DOHH2 (cell line): ENCODE data around the gene ITGA11.

Experiments used
- EZH2phosphoT487 ChIP-seq: fragments of 200-600 bp; sonication (generic); IDR thresholded peaks from 2 replicates; pipeline ENCODE4 v1.6.1; 2017; ENCODE audit warnings: borderline replicate concordance, mild to moderate bottlenecking, antibody characterized with exemption, low read length, moderate library complexity, mixed read lengths
- TF ChIP-seq, protein P1 (sequence below): fragments of 200-600 bp; sonication (generic); IDR thresholded peaks from one replicate; pipeline ENCODE4 v1.5.1; 2014; ENCODE audit warnings: antibody characterized with exemption, mild to moderate bottlenecking, low read depth, low read length; ENCODE audit not compliant: poor library complexity, severe bottlenecking

GRCh38 chr15:68402432-68403160 lies 29.4 kb downstream of the ITGA11 start:
- TF ChIP-seq, protein P1, sequence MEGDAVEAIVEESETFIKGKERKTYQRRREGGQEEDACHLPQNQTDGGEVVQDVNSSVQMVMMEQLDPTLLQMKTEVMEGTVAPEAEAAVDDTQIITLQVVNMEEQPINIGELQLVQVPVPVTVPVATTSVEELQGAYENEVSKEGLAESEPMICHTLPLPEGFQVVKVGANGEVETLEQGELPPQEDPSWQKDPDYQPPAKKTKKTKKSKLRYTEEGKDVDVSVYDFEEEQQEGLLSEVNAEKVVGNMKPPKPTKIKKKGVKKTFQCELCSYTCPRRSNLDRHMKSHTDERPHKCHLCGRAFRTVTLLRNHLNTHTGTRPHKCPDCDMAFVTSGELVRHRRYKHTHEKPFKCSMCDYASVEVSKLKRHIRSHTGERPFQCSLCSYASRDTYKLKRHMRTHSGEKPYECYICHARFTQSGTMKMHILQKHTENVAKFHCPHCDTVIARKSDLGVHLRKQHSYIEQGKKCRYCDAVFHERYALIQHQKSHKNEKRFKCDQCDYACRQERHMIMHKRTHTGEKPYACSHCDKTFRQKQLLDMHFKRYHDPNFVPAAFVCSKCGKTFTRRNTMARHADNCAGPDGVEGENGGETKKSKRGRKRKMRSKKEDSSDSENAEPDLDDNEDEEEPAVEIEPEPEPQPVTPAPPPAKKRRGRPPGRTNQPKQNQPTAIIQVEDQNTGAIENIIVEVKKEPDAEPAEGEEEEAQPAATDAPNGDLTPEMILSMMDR: no peak
- TF ChIP-seq EZH2phosphoT487: no peak
